ENCODE data around the gene TMEM54.

DNA sequence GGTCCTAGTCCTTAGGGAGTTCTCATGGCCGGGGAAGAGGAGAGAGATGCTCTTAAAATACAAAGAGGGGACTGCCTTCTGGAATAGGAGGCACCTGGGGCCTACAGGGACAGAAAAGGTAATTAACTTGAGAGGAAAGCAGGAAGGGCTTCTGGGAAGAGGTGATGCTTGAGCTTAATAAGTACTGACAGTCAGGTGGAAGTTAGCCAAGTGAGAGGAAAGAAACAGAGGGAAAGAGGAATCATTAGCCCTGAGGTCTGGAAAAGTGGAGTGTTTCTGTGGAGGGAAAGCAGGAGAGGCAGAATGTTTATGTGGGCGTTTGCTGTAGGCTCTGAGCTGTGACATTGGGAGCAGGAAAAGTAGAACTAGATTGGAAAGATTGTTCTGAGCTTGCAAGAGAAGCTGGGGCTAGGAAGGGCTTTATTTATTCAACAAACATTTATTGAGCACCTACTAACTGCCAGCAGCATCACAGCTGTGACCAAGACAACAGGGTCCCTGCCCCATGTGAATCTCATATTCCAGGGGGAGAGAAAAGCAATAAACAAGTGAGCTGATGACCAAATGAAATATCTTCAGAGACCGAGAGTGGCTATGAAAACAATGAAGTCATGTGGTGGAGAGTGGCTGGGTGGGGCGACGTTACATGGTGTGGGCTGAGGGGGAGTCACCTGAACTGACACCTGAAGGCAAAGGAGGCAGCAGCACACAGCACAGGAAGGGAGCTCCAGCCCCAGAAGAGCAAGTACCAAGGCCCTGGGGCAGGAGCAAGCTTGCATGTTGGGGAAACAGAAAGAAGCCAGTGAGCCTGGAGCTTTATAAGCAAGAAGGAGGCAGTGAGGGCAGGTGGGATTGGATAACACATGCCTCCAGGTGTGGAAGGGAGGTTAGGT lies 26.1 kb downstream of the TMEM54 start:
- TF ChIP-seq CTCF (conservative IDR thresholded peaks at IDR 0.05) (no peak), EZH2 (IDR thresholded peaks at IDR 0.05; ENCODE audit: low read depth) (no peak)

All from PC-9 (cell line).